Activated CD8-positive, alpha-beta T cell treated with anti-CD3 and anti-CD28 coated beads, Interleukin-2, amount 10 ng/mL, durations not matched to agents 7 days and 5 days (primary cell): ENCODE results near the gene INVS. TPM values are rescaled to one million over a fixed set of nuclear protein-coding genes. Genes with fewer than 3 reads are reported as not detected.
A peak's percentile ranks its signal among the peaks of the same experiment; 100 is the strongest.
"Not testable (repeated sequence)": the region's sequence is repeated elsewhere in the genome, so short reads cannot be mapped to it uniquely, and the experiment has no call there.

Experiments used
- ATAC-seq: fragments of 150-1000 bp; cut with Tn5 transposase; one replicate; pipeline ENCODE4 v1.10.0; 2021; ENCODE audit warnings: moderate library complexity
- CTCF ChIA-PET: fragments of 350-600 bp; sonication (Branson Sonifier 250); formaldehyde crosslinking; loops from one replicate; lab custom pipeline; 2021; ENCODE audit warnings: antibody characterized with exemption; lab: Charles Lee
- POLR2A ChIA-PET: fragments of 350-600 bp; sonication (Branson Sonifier 250); formaldehyde crosslinking; loops from one replicate; lab custom pipeline; 2021; ENCODE audit warnings: antibody characterized with exemption; lab: Charles Lee
- DNase-seq: peaks from one replicate; pipeline ENCODE4 v3.0.0-alpha.2; 2020
- H3K27ac Mint-ChIP-seq: one replicate; pipeline ENCODE4 v1.8.0; 2021; ENCODE audit warnings: mild to moderate bottlenecking, mixed read lengths
- H3K27me3 Mint-ChIP-seq: one replicate; pipeline ENCODE4 v1.8.0; 2021; ENCODE audit warnings: low read depth, mixed read lengths
- H3K36me3 Mint-ChIP-seq: one replicate; pipeline ENCODE4 v1.8.0; 2021; ENCODE audit warnings: low read depth, mixed read lengths
- H3K4me1 Mint-ChIP-seq: one replicate; pipeline ENCODE4 v1.8.0; 2021; ENCODE audit warnings: low read depth, mixed read lengths
- H3K4me3 Mint-ChIP-seq: one replicate; pipeline ENCODE4 v1.8.0; 2021; ENCODE audit warnings: mild to moderate bottlenecking, mixed read lengths
- H3K9me3 Mint-ChIP-seq: one replicate; pipeline ENCODE4 v1.8.0; 2022; ENCODE audit warnings: mixed read lengths; ENCODE audit not compliant: insufficient read depth
- total RNA-seq, 2 experiments: library from RNA; stranded (reverse); gene quantifications; one replicate each; pipeline ENCODE4 v1.2.3, GENCODE V29; 2021

Gene INVS
- total RNA-seq, 2 experiments from 2014 or later: 19.8 to 21.8 TPM

DNA sequence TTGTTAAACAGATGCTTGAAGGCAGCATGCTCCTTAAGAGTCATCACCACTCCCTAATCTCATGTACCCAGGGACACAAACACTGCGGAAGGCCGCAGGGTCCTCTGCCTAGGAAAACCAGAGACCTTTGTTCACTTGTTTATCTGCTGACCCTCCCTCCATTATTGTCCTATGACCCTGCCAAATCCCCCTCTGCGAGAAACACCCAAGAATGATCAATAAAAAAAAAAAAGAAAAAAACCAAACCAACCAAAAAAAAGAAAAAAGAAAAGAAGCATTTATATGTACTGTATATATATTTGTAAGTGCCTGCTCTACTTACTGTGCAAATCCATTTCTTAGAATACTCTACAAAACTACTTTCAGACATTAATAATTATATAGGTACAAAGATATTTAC lies 30.0 kb upstream of the INVS start:
- H3K4me1 Mint-ChIP-seq, DNase-seq, POLR2A ChIA-PET, H3K27me3 Mint-ChIP-seq, H3K36me3 Mint-ChIP-seq, ATAC-seq, H3K4me3 Mint-ChIP-seq, CTCF ChIA-PET, H3K9me3 Mint-ChIP-seq, H3K27ac Mint-ChIP-seq: not testable (repeated sequence)

DNA sequence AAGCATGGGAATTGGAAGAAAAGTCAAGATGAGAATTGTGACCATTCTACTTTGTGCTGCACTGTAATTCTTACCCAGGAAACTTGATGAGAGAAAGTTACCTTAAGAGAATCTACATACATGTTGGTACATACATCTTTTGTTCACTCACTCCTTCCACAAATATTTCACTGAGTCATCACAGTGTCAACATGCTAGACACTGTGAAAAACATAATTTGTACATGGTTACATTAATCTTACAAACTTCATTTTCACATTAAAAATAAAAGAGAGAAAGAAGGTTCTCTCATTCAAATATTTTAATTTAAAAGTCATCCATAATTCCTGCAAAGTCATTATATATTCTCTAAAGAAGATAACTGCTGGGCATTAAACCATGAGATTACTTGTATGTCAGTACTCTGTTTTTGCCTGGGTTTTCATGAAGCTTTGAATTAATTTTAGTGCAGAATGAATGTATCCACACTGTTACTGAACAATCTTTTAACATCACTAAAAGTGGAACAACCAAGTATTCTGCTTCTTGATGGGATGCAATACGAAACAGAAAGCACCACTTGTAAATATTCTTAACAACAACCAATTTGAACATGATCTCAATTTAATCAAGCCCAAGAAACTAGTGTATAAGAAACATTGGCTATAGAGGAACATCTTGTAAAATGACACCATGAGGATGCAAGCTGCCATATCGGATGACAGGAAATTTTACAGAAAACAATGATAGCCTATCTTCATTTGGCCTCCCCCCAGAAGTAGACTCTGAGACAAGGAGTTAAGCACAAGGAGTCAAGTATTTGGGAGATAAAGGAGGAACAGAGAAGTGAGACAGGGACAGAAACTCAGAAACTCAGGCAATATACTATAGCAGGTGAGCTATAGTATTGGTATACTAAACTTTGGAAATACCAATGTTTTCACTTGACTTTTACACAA lies 28.7 kb upstream of the INVS start:
- DNase-seq (no peak), ATAC-seq (no peak)
- ChIA-PET CTCF (interaction anchor here (0.6 kb wide), 1 partner anchor 296 kb away, joined by 3 read pairs; no protein-coding TSS in a partner anchor), POLR2A (no interaction called here)
- Mint-ChIP-seq H3K9me3 (no peaks in the 10 kb centered on the region), H3K27me3 (no peaks in the 10 kb centered on the region), H3K4me1 (peaks cover 9% of the 10 kb centered on the region), H3K27ac (no peak overlapping the region), H3K4me3 (no peak overlapping the region), H3K36me3 (peaks cover 8% of the 10 kb centered on the region)

DNA sequence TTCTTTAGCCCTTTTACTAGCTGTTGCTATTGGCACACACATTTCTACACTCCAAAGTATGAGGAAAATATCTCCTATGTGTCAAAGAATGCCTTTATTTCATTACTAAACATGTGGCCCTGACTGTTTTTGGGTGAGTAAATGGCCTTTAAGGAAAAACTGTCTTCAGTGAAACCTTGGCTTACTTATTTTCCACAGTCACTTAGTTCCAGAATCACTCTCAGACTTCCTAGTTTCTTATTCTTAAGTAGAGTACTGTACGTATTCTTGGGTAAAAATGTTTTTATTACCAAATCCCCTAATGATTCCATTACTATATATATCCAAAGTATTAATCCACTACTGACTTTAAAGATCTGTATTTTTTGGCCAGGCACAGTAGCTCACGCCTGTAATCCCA lies 27.8 kb upstream of the INVS start:
- DNase-seq (no peak), ATAC-seq (no peak)
- Mint-ChIP-seq H3K9me3 (no peaks in the 10 kb centered on the region), H3K27ac (no peak overlapping the region), H3K4me3 (no peak overlapping the region), H3K4me1 (peaks cover 9% of the 10 kb centered on the region), H3K36me3 (peaks cover 10% of the 10 kb centered on the region), H3K27me3 (no peaks in the 10 kb centered on the region)
- CTCF ChIA-PET: no interaction called here
- POLR2A ChIA-PET: no interaction called here

- H3K27ac Mint-ChIP-seq: no peak overlapping the region
- DNase-seq: no peak
- H3K4me1 Mint-ChIP-seq: no peaks in the 10 kb centered on the region
- H3K27me3 Mint-ChIP-seq: no peaks in the 10 kb centered on the region
- peaks cover 17% of the 10 kb centered on the region for H3K36me3 Mint-ChIP-seq
- no peak for ATAC-seq
- H3K9me3 Mint-ChIP-seq: no peaks in the 10 kb centered on the region
- ChIA-PET POLR2A (no interaction called here), CTCF (interaction anchor here (0.7 to 1.1 kb wide), 2 partner anchors 26 to 84 kb away, joined by 3 read pairs; partner anchors contain the start of genes ERP44 and INVS)
- H3K4me3 Mint-ChIP-seq: no peak overlapping the region
These were observed 26.2 kb upstream of the INVS start for GRCh38 chr9:100072805-100073204.

GRCh38 chr9:100074093-100074492 lies 24.9 kb upstream of the INVS start:
- no peak for ATAC-seq
- peaks cover 26% of the 10 kb centered on the region for H3K36me3 Mint-ChIP-seq
- H3K4me3 Mint-ChIP-seq: no peak overlapping the region
- no peaks in the 10 kb centered on the region for H3K4me1 Mint-ChIP-seq
- no peak overlapping the region for H3K27ac Mint-ChIP-seq
- ChIA-PET CTCF (no interaction called here), POLR2A (no interaction called here)
- H3K9me3 Mint-ChIP-seq: no peaks in the 10 kb centered on the region
- no peak for DNase-seq
- no peaks in the 10 kb centered on the region for H3K27me3 Mint-ChIP-seq

DNA sequence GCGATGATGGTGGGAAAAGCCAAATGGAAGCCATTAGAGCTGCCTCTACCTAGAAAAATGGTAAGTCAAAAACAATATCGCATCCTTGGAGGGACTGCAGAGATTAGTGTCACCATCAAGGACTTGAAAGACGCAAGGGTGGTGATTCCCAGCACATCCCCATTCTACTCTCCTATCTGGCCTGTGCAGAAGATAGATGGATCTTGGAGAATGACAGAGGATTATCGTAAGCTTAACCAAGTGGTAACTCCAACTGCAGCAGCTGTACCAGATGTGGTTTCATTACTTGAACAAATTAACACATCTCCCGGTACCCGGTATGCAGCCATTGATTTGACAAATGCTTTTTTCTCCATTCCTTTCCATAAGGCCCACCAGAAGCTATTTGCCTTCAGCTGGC lies 24.1 kb upstream of the INVS start:
- Mint-ChIP-seq H3K4me3 (no peak overlapping the region), H3K36me3 (peaks cover 26% of the 10 kb centered on the region), H3K27me3 (no peaks in the 10 kb centered on the region), H3K4me1 (no peaks in the 10 kb centered on the region), H3K9me3 (no peaks in the 10 kb centered on the region), H3K27ac (no peak overlapping the region)
- ATAC-seq: no peak
- CTCF ChIA-PET: no interaction called here
- POLR2A ChIA-PET: no interaction called here
- DNase-seq: no peak

DNA sequence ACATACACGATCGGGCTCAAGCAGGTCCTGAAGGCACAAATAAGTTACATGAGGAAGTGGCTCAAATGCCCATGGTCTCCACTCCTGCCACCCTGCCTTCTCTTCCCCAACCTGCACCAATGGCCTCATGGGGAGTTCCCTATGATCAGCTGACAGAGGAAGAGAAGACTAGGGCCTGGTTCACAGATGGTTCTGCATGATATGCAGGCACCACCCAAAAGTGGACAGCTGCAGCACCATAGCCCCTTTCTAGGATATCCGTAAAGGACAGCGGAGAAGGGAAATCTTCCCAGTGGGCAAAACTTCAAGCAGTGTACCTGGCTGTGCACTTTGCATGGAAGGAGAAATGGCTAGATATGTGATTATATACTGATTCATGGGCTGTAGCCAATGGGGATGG lies 22.8 kb upstream of the INVS start:
- H3K4me3 Mint-ChIP-seq, H3K27ac Mint-ChIP-seq, CTCF ChIA-PET, POLR2A ChIA-PET, DNase-seq, H3K27me3 Mint-ChIP-seq, ATAC-seq, H3K4me1 Mint-ChIP-seq, H3K9me3 Mint-ChIP-seq: not testable (repeated sequence)
- H3K36me3 Mint-ChIP-seq: peaks cover 26% of the 10 kb centered on the region

- CTCF ChIA-PET: interaction anchor here (1.6 kb wide), 1 partner anchor 128 kb away, joined by 3 read pairs; no protein-coding TSS in a partner anchor
- DNase-seq (no peak), ATAC-seq (no peak)
- no peak overlapping the region for H3K27ac Mint-ChIP-seq
- peaks cover 34% of the 10 kb centered on the region for H3K4me1 Mint-ChIP-seq
- peaks cover 9% of the 10 kb centered on the region for H3K36me3 Mint-ChIP-seq
- no peaks in the 10 kb centered on the region for H3K9me3 Mint-ChIP-seq
- H3K4me3 Mint-ChIP-seq: no peak overlapping the region
- POLR2A ChIA-PET: no interaction called here
- no peaks in the 10 kb centered on the region for H3K27me3 Mint-ChIP-seq
These were observed 16.3 kb upstream of the INVS start for GRCh38 chr9:100082782-100083181.

- H3K4me1 Mint-ChIP-seq: peaks cover 42% of the 10 kb centered on the region
- H3K9me3 Mint-ChIP-seq: no peaks in the 10 kb centered on the region
- peaks cover 5% of the 10 kb centered on the region for H3K36me3 Mint-ChIP-seq
- no peak overlapping the region for H3K27ac Mint-ChIP-seq
- ATAC-seq: no peak
- CTCF ChIA-PET: interaction anchor here (1.0 to 1.8 kb wide), 5 partner anchors 18 to 242 kb away, joined by 3 to 5 read pairs (median 3); no protein-coding TSS in a partner anchor
- H3K27me3 Mint-ChIP-seq: no peaks in the 10 kb centered on the region
- POLR2A ChIA-PET: no interaction called here
- DNase-seq: no peak
- no peak overlapping the region for H3K4me3 Mint-ChIP-seq
These were observed 15.5 kb upstream of the INVS start for GRCh38 chr9:100083448-100084127.

DNA sequence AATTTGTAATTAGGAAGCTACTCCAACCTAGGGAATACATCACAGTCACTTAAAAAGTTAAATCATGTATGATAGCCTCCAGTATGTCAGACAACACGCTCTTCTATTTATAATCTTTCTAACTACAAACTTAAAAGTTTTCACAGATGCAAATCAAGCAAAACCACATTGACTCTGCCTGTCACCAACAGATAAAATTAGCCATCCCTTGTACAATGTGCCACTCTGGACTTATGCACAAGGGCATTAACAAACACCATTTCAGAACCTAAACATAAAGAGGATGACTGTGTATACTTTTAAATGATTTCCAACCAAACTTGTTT lies 15.0 kb upstream of the INVS start:
- CTCF ChIA-PET: interaction anchor here (1.0 to 1.8 kb wide), 5 partner anchors 18 to 241 kb away, joined by 3 to 5 read pairs (median 3); no protein-coding TSS in a partner anchor
- H3K36me3 Mint-ChIP-seq: peaks cover under 1% of the 10 kb centered on the region
- POLR2A ChIA-PET: no interaction called here

GRCh38 chr9:100084734-100085133 lies 14.3 kb upstream of the INVS start:
- CTCF ChIA-PET: interaction anchor here (1.0 to 1.8 kb wide), 4 partner anchors 14 to 240 kb away, joined by 3 to 5 read pairs (median 4); no protein-coding TSS in a partner anchor
- H3K9me3 Mint-ChIP-seq: no peaks in the 10 kb centered on the region
- peaks cover 42% of the 10 kb centered on the region for H3K4me1 Mint-ChIP-seq
- ATAC-seq (peak; percentile 66), DNase-seq (no peak)
- POLR2A ChIA-PET: no interaction called here
- H3K36me3 Mint-ChIP-seq: no peaks in the 10 kb centered on the region
- no peaks in the 10 kb centered on the region for H3K27me3 Mint-ChIP-seq
- no peak overlapping the region for H3K27ac Mint-ChIP-seq
- H3K4me3 Mint-ChIP-seq: no peak overlapping the region

More for the DNA sequence above, 15.0 kb upstream of the INVS start:
- H3K4me1 Mint-ChIP-seq: peaks cover 42% of the 10 kb centered on the region
- DNase-seq: no peak
- no peaks in the 10 kb centered on the region for H3K27me3 Mint-ChIP-seq
- no peaks in the 10 kb centered on the region for H3K9me3 Mint-ChIP-seq
- no peak overlapping the region for H3K27ac Mint-ChIP-seq
- H3K4me3 Mint-ChIP-seq: no peak overlapping the region
- no peak for ATAC-seq
